ENCODE results near the gene UGGT2. TPM values are rescaled to one million over a fixed set of nuclear protein-coding genes. Genes with fewer than 3 reads are reported as not detected.
A peak's percentile ranks its signal among the peaks of the same experiment; 100 is the strongest.

The UGGT2 gene
- total and polyA plus RNA-seq, 2 of the 13 experiments (the other 11 are each of a cell fraction or from before 2014, with no cell fraction given), result 13.2 to 27.1 TPM

- Histone ChIP-seq H3K36me3 (replicated peaks in 1 of 2; ENCODE audit: control insufficient read depth in 1 of 2, insufficient read depth in 2 of 2, low read length in 2 of 2) (peaks cover 4 to 42% of the 10 kb centered on the region in 2 experiments), H3K9me3 (ENCODE audit: low read length) (no peaks in the 10 kb centered on the region), H3K4me1 (ENCODE audit: insufficient read depth, low read length) (no peaks in the 10 kb centered on the region), H3K4me3 (replicated peaks in 1 of 3; ENCODE audit: insufficient read depth in 1 of 3, low read depth in 2 of 3, low read length in 3 of 3) (no peak overlapping the region), H2AFZ (ENCODE audit: low read length) (no peak overlapping the region), H3K4me2 (ENCODE audit: low read depth, low read length) (no peak overlapping the region), H3K27ac (ENCODE audit: extremely low read length, insufficient read depth, low read length) (no peak overlapping the region), H3K9ac (ENCODE audit: insufficient read depth, low read depth, low read length) (no peak overlapping the region), H4K20me1 (ENCODE audit: insufficient read depth, low read length) (no peaks in the 10 kb centered on the region), H3K27me3 (ENCODE audit: control insufficient read depth in 1 of 2, insufficient read depth in 2 of 2, low read length in 2 of 2) (no peaks in the 10 kb centered on the region), H3K79me2 (ENCODE audit: insufficient read depth, low read length) (no peaks in the 10 kb centered on the region)
- intact Hi-C loops (cut with micrococcal nuclease; ENCODE audit: unreplicated experiment), result no loop called here
- DNase-seq (ENCODE audit: low spot score) (no peak), ATAC-seq (no peak), FAIRE-seq (no peak)
- 99% methylated on average over 4 of the region's 4 CpGs for WGBS (ENCODE audit: low lambda C conversion rate)
- in situ Hi-C loops (cut with HindIII; ENCODE audit: extremely low pct_ligation_motif_present, low pct_unique_long_range_greater_than_20kb), result no loop called here
- BruUV-seq (replicated peaks), result TSS peak; percentile 37
- ChIA-PET CTCF (ENCODE audit: low intra/inter-chr PET ratio, low total read pairs) (no interaction called here), POLR2A (no interaction called here)
- TF ChIP-seq ZNF225 (CRISPR knock-in tag; IDR thresholded peaks at IDR 0.05) (no peak), KIAA2018 (CRISPR knock-in tag; IDR thresholded peaks at IDR 0.05; ENCODE audit: borderline replicate concordance) (no peak), ZBTB4 (CRISPR knock-in tag; IDR thresholded peaks at IDR 0.05; ENCODE audit: borderline replicate concordance) (no peak), STAT6 (CRISPR knock-in tag; IDR thresholded peaks at IDR 0.05; ENCODE audit: borderline replicate concordance) (no peak), ZMAT5 (CRISPR knock-in tag; IDR thresholded peaks at IDR 0.05; ENCODE audit: borderline replicate concordance, low read depth) (no peak), ATF1 (CRISPR knock-in tag; IDR thresholded peaks at IDR 0.05) (no peak), POLR2AphosphoS2 (IDR thresholded peaks at IDR 0.05; ENCODE audit: low read depth, low read length) (no peak)
These were observed 289.6 kb downstream of the UGGT2 start for GRCh38 chr13:95763601-95764000.
